GM12874 (cell line): Measurements from ENCODE around the gene GABRR2.

Experiments
- CTCF ChIP-seq: IDR thresholded peaks from 2 replicates; pipeline ENCODE4 v1.5.1; 2011; ENCODE audit warnings: low read depth, mild to moderate bottlenecking, control low read depth, low read length, moderate library complexity; ENCODE audit not compliant: insufficient read depth

GABRR2 gene

GRCh38 chr6:89311530-89311852, 3.6 kb downstream of the GABRR2 start:
- TF ChIP-seq CTCF, result no peak

- no peak for TF ChIP-seq CTCF
These were observed 4.2 kb downstream of the GABRR2 start for GRCh38 chr6:89310929-89311328.

- no peak for TF ChIP-seq CTCF
These were observed 6.3 kb downstream of the GABRR2 start for GRCh38 chr6:89308525-89309395.

- TF ChIP-seq CTCF, result no peak
These were observed 12.2 kb downstream of the GABRR2 start for GRCh38 chr6:89302936-89303335.

GRCh38 chr6:89302195-89302770, 12.8 kb downstream of the GABRR2 start:
- TF ChIP-seq CTCF, result no peak

GRCh38 chr6:89301586-89302194, 13.4 kb downstream of the GABRR2 start:
- no peak for TF ChIP-seq CTCF

GRCh38 chr6:89299466-89299850, 15.6 kb downstream of the GABRR2 start:
- 0 out of 2 replicates have a peak, but pooled peaks have one; percentile 8 for TF ChIP-seq CTCF
